Fibroblast of the aortic adventitia (primary cell): ENCODE measurements around the gene ZNF836. TPM values are rescaled to one million over a fixed set of nuclear protein-coding genes. Genes with fewer than 3 reads are reported as not detected.

Experiments
- DNase-seq: peaks from one replicate; pipeline ENCODE4 v3.0.0-alpha.2; 2010; ENCODE audit warnings: low read depth
- H3K4me3 ChIP-seq: 2 replicates; pipeline ENCODE4 v1.5.1; 2011; ENCODE audit warnings: low read depth, mild to moderate bottlenecking, control low read depth, low read length, moderate library complexity
- total RNA-seq: library from RNA; depleted of rRNA; stranded (reverse); fragments of >200 nt; gene quantifications from 2 replicates; pipeline ENCODE4 v1.2.3, GENCODE V29; 2012; ENCODE audit warnings: low replicate concordance
- TF ChIP-seq, protein P1 (sequence below): IDR thresholded peaks from 2 replicates; pipeline ENCODE4 v1.5.1; 2011; ENCODE audit warnings: mild to moderate bottlenecking, low read length, control low read depth, inconsistent platforms; ENCODE audit not compliant: insufficient read depth

Gene ZNF836
- total RNA-seq, 1 donor, result 11.3 TPM

DNA sequence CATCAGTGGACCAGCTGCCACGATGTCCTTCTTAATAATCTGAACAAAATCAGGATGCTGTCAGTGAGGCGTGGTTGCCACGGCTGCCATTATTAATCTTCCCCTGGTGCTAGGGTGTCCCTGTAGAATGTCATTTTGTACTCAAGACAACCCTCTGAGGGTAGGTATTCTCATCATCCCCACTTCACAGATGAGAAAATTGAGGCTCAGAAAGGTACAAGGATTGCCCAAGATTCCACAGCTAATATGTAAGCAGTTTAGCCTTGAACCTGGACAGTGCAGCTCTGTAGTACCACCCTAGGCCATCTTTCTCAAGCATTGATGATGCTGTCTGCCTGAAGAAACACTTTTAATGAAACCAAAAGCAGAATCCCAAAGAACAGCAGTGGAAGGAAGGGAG is 26.5 kb upstream of the ZNF836 start:
- H3K4me3 ChIP-seq, result no peak overlapping the region
- TF ChIP-seq, protein P1, sequence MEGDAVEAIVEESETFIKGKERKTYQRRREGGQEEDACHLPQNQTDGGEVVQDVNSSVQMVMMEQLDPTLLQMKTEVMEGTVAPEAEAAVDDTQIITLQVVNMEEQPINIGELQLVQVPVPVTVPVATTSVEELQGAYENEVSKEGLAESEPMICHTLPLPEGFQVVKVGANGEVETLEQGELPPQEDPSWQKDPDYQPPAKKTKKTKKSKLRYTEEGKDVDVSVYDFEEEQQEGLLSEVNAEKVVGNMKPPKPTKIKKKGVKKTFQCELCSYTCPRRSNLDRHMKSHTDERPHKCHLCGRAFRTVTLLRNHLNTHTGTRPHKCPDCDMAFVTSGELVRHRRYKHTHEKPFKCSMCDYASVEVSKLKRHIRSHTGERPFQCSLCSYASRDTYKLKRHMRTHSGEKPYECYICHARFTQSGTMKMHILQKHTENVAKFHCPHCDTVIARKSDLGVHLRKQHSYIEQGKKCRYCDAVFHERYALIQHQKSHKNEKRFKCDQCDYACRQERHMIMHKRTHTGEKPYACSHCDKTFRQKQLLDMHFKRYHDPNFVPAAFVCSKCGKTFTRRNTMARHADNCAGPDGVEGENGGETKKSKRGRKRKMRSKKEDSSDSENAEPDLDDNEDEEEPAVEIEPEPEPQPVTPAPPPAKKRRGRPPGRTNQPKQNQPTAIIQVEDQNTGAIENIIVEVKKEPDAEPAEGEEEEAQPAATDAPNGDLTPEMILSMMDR, result no peak
- DNase-seq, result no peak

DNA sequence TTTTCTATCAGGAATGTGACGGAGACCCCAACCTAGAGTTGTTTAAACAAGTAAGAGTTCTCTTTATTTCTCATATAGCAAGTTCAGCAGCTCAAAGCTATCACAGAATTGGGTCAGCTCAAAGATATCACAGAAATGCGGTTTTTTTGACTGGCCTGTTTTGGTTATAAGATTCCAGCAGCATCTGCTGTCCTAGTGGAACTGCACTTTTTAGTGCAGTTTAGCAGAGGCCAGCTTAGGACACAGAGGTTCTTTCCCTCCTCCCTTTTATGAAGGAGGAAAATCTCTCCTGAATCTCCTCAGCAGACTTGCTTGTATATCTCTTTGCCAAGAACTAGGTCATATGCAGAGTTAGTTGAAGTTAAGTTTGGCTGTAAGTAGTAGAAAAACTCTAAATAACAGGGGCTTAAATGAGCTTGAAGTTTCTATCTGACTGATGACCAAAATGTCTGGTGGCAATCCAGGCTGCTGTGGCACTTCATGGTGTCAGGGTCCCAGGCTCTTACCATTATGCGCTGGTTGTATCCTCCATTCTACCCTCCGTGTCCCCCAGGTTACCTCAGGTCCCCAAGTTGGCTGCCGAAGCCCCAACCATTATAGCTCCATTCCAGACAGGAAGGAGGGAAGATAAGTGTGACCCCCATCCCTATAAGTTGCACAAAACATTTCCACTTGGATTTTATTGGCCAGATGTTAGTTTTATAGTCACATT is 25.0 kb upstream of the ZNF836 start:
- TF ChIP-seq, protein P1, result no peak
- DNase-seq, result no peak
- H3K4me3 ChIP-seq, result no peak overlapping the region

GRCh38 chr19:52191951-52192350 is 20.5 kb upstream of the ZNF836 start:
- DNase-seq, result no peak
- TF ChIP-seq, protein P1, result no peak
- H3K4me3 ChIP-seq, result peak overlapping the region; percentile 87

GRCh38 chr19:52191389-52191788 is 20.0 kb upstream of the ZNF836 start:
- H3K4me3 ChIP-seq, result peak overlapping the region; percentile 87
- no peak for DNase-seq
- TF ChIP-seq, protein P1, result no peak

GRCh38 chr19:52190487-52191293 is 19.3 kb upstream of the ZNF836 start:
- DNase-seq, result peak; percentile 43
- TF ChIP-seq, protein P1, result no peak
- peak overlapping the region; percentile 87 for H3K4me3 ChIP-seq

- TF ChIP-seq, protein P1, result no peak
- peak; percentile 100 for DNase-seq
- peak within 1 kb of the TSS; percentile 87 for H3K4me3 ChIP-seq
Observed at GRCh38 chr19:52189735-52190486, 18.5 kb upstream of the ZNF836 start, which contains the start of gene PPP2R1A. TSS of gene PPP2R1A (plus strand) at chr19:52190052. CDS start at chr19:52190097, 45 bp downstream.
